Smooth muscle cell (in vitro differentiated cells): ENCODE data around the gene DBN1. TPM values are rescaled to one million over a fixed set of nuclear protein-coding genes. Genes with fewer than 3 reads are reported as not detected.

Source experiments
- DNase-seq: peaks from one replicate; lab custom pipeline; 2025; ENCODE audit not compliant: unreplicated experiment; lab: John Stamatoyannopoulos, UW
- H2AFZ ChIP-seq: fragments of 200-600 bp; sonication (generic); 2 replicates; pipeline ENCODE4 v1.6.0; 2016; ENCODE audit warnings: antibody characterized with exemption, low read depth, mild to moderate bottlenecking
- H3F3A ChIP-seq: fragments of 200-600 bp; sonication (generic); 2 replicates; pipeline ENCODE4 v1.6.0; 2017; ENCODE audit warnings: antibody characterized with exemption, low read depth
- H3K27ac ChIP-seq: fragments of 200-600 bp; sonication (generic); 2 replicates; pipeline ENCODE4 v1.5.1; 2016; ENCODE audit warnings: low read depth, mild to moderate bottlenecking
- H3K27me3 ChIP-seq: fragments of 200-600 bp; sonication (generic); 2 replicates; pipeline ENCODE4 v1.6.1; 2016; ENCODE audit warnings: low read depth, mild to moderate bottlenecking
- H3K36me3 ChIP-seq: fragments of 200-600 bp; sonication (generic); 2 replicates; pipeline ENCODE4 v1.5.1; 2016; ENCODE audit warnings: low read depth
- H3K4me1 ChIP-seq: fragments of 200-600 bp; sonication (generic); 2 replicates; pipeline ENCODE4 v1.5.1; 2016; ENCODE audit warnings: low read depth
- H3K4me2 ChIP-seq: fragments of 200-600 bp; sonication (generic); 2 replicates; pipeline ENCODE4 v1.6.0; 2016; ENCODE audit warnings: mild to moderate bottlenecking
- H3K4me3 ChIP-seq: fragments of 200-600 bp; sonication (generic); 2 replicates; pipeline ENCODE4 v1.5.1; 2016; ENCODE audit warnings: mild to moderate bottlenecking
- H3K79me2 ChIP-seq: fragments of 200-600 bp; sonication (generic); 2 replicates; pipeline ENCODE4 v1.6.0; 2016; ENCODE audit warnings: low read depth, mild to moderate bottlenecking
- H3K9ac ChIP-seq: fragments of 200-600 bp; sonication (generic); 2 replicates; pipeline ENCODE4 v1.6.0; 2016; ENCODE audit warnings: low read depth
- H3K9me3 ChIP-seq: fragments of 200-600 bp; sonication (generic); replicated peaks from 2 replicates; pipeline ENCODE4 v1.5.1; 2016; ENCODE audit warnings: low read depth
- H4K20me1 ChIP-seq: fragments of 200-600 bp; sonication (generic); 2 replicates; pipeline ENCODE4 v1.6.0; 2016; ENCODE audit warnings: low read depth
- WGBS: methylation state at CpG from one replicate; pipeline ENCODE4 v1.1.7; 2016; ENCODE audit warnings: low lambda C conversion rate; 5-methylcytosine and 5-hydroxymethylcytosine counted together
- polyA plus RNA-seq: library from polyadenylated mRNA; unstranded; fragments of >200 nt; fragmentation: Nextera tagmentation; extraction: Ambion mirVana; gene quantifications from 2 replicates; pipeline ENCODE4 v1.2.1, GENCODE V29; 2016
- total RNA-seq: library from RNA; depleted of rRNA; stranded (reverse); fragments of >200 nt; gene quantifications from 2 replicates; pipeline ENCODE4 v1.2.3, GENCODE V29; 2014
- TF ChIP-seq, protein P1 (sequence below): fragments of 200-600 bp; sonication (generic); IDR thresholded peaks from 2 replicates; pipeline ENCODE4 v1.5.1; 2017; ENCODE audit warnings: borderline replicate concordance, mild to moderate bottlenecking, antibody characterized with exemption; ENCODE audit not compliant: insufficient read depth, poor library complexity, severe bottlenecking

The DBN1 gene
- total and polyA plus RNA-seq, 2 experiments from 2014 or later, result 116 to 202 TPM

DNA sequence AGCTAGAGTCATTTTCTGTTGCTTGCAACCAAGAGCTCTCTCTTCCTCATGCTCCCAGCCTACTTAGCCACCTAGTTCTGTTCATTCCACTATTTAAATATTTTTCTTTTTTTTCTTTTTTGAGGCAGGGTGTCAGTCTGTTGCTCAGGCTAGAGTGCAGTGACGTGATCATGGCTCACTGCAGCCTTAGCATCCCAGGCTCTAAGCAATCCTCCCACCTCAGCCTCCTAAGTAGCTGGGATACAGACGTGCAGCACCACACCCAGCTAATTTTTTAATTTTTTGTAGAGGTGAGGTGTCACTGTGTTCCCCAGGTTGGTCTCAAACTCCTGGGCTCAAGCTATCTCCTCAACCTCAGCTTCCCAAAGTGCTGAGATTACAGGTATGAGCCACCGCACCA is 59.0 kb downstream of the DBN1 start:
- Histone ChIP-seq H2AFZ (no peak overlapping the region), H4K20me1 (no peaks in the 10 kb centered on the region), H3K36me3 (no peaks in the 10 kb centered on the region), H3K9ac (no peak overlapping the region), H3K9me3 (no peaks in the 10 kb centered on the region), H3K27me3 (no peaks in the 10 kb centered on the region), H3K4me2 (no peak overlapping the region), H3F3A (no peaks in the 10 kb centered on the region), H3K27ac (no peak overlapping the region), H3K4me3 (no peak overlapping the region), H3K4me1 (no peaks in the 10 kb centered on the region), H3K79me2 (no peaks in the 10 kb centered on the region)
- WGBS, result 88% methylated on average over 3 of the region's 3 CpGs
- TF ChIP-seq, protein P1, sequence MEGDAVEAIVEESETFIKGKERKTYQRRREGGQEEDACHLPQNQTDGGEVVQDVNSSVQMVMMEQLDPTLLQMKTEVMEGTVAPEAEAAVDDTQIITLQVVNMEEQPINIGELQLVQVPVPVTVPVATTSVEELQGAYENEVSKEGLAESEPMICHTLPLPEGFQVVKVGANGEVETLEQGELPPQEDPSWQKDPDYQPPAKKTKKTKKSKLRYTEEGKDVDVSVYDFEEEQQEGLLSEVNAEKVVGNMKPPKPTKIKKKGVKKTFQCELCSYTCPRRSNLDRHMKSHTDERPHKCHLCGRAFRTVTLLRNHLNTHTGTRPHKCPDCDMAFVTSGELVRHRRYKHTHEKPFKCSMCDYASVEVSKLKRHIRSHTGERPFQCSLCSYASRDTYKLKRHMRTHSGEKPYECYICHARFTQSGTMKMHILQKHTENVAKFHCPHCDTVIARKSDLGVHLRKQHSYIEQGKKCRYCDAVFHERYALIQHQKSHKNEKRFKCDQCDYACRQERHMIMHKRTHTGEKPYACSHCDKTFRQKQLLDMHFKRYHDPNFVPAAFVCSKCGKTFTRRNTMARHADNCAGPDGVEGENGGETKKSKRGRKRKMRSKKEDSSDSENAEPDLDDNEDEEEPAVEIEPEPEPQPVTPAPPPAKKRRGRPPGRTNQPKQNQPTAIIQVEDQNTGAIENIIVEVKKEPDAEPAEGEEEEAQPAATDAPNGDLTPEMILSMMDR, result no peak
- no peak for DNase-seq

- Histone ChIP-seq H3K9ac (no peak overlapping the region), H4K20me1 (no peaks in the 10 kb centered on the region), H3K27ac (no peak overlapping the region), H2AFZ (no peak overlapping the region), H3K79me2 (no peaks in the 10 kb centered on the region), H3K36me3 (no peaks in the 10 kb centered on the region), H3F3A (no peaks in the 10 kb centered on the region), H3K4me3 (no peak overlapping the region), H3K9me3 (no peaks in the 10 kb centered on the region), H3K4me2 (no peak overlapping the region), H3K4me1 (no peaks in the 10 kb centered on the region), H3K27me3 (no peaks in the 10 kb centered on the region)
- WGBS, result 90% methylated on average over 8 of the region's 8 CpGs
- TF ChIP-seq, protein P1, result no peak
- no peak for DNase-seq
Observed at GRCh38 chr5:177412603-177413233, 60.7 kb downstream of the DBN1 start.

DNA sequence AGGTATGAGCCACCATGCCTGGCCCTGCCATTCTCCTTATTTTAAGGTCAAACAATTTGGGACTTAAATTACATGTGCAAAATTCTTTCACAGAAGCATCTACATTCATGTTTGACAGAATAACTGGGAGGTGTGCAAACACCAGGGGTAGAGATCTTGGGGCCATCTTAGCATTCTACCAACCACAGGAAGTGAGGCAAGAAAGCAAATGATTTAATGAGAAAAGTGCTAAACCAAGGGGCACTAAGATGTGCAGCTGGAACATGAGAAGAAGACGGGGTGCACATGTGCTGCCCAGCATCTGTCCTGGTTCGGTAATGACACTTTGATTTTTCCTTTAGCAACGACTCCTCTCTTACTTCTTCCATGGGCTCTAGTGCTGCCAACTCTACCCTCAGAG is 62.9 kb downstream of the DBN1 start:
- TF ChIP-seq, protein P1, result no peak
- no peak for DNase-seq
- H3K4me3 ChIP-seq, result no peak overlapping the region
- H4K20me1 ChIP-seq, result no peaks in the 10 kb centered on the region
- H3F3A ChIP-seq, result no peaks in the 10 kb centered on the region
- H3K27me3 ChIP-seq, result peaks cover 9% of the 10 kb centered on the region
- H3K27ac ChIP-seq, result no peak overlapping the region
- no peak overlapping the region for H2AFZ ChIP-seq
- H3K4me2 ChIP-seq, result no peak overlapping the region
- H3K79me2 ChIP-seq, result no peaks in the 10 kb centered on the region
- H3K36me3 ChIP-seq, result no peaks in the 10 kb centered on the region
- no peaks in the 10 kb centered on the region for H3K4me1 ChIP-seq
- WGBS, result 83% methylated on average over 3 of the region's 3 CpGs
- no peaks in the 10 kb centered on the region for H3K9me3 ChIP-seq
- H3K9ac ChIP-seq, result no peak overlapping the region
